ENCODE measurements around the gene ST6GALNAC5.

GRCh38 chr1:77064246-77064645 lies 197.0 kb downstream of the ST6GALNAC5 start:
- TF ChIP-seq RAD21 (IDR thresholded peaks at IDR 0.05; ENCODE audit: insufficient read depth, low read depth, low read length) (no peak), ZNF274 (IDR thresholded peaks at IDR 0.05; ENCODE audit: insufficient read depth, insufficient read length) (no peak), LARP7 (IDR thresholded peaks at IDR 0.05) (no peak), IKZF1 (conservative IDR thresholded peaks at IDR 0.05) (no peak), ATF3 (IDR thresholded peaks at IDR 0.05; ENCODE audit: borderline replicate concordance, extremely low read depth, low read depth, low read length) (no peak), NR2C2 (IDR thresholded peaks at IDR 0.05; ENCODE audit: borderline replicate concordance, control insufficient read depth, insufficient read length, low read depth) (no peak), NR2C1 (IDR thresholded peaks at IDR 0.05) (no peak), CTCF (IDR thresholded peaks at IDR 0.05 in 2 of 3, conservative IDR thresholded peaks at IDR 0.05 in 1 of 3; ENCODE audit: control insufficient read depth in 2 of 3, extremely low read depth in 1 of 3, insufficient read depth in 1 of 3, low read depth in 3 of 3, low read length in 3 of 3) (no peak), CREM (IDR thresholded peaks at IDR 0.05; ENCODE audit: low read depth) (no peak), SMC3 (IDR thresholded peaks at IDR 0.05; ENCODE audit: borderline replicate concordance, low read length) (no peak), MAX (IDR thresholded peaks at IDR 0.05; ENCODE audit: low read depth, low read length) (no peak), CEBPB (IDR thresholded peaks at IDR 0.05; ENCODE audit: borderline replicate concordance in 1 of 2, low read depth in 2 of 2, low read length in 2 of 2) (no peak), HDAC2 (IDR thresholded peaks at IDR 0.05) (no peak), MTA2 (IDR thresholded peaks at IDR 0.05; ENCODE audit: low read depth) (no peak)
